Spleen (tissue), 11 donors: ENCODE measurements around the gene HSPB8. TPM values are rescaled to one million over a fixed set of nuclear protein-coding genes. Genes with fewer than 3 reads are reported as not detected.

Experiments used
- DNase-seq: peaks from one replicate; pipeline ENCODE4 v3.0.0-alpha.2; 2020
- H3K27ac ChIP-seq, 8 donors: fragments of 200-600 bp; sonication (generic) in 7 of 8; 1 replicate in 4 of 8; 2 replicates in 4 of 8; pipeline versions ENCODE4 v1.5.0 to v1.8.0; 2016 to 2021; ENCODE audit warnings: inconsistent platforms in 4 of 8, mild to moderate bottlenecking in 4 of 8, moderate library complexity in 1 of 8
- H3K27me3 ChIP-seq, 7 donors: fragments of 200-600 bp; sonication (generic) in 6 of 7; replicated peaks in 1 of 7; 1 replicate in 4 of 7; 2 replicates in 3 of 7; pipeline versions ENCODE4 v1.5.0 to v1.8.0; 2016 to 2021; ENCODE audit warnings: inconsistent platforms in 3 of 7, mild to moderate bottlenecking in 1 of 7
- H3K36me3 ChIP-seq, 6 donors: fragments of 200-600 bp; sonication (generic) in 5 of 6; 1 replicate in 4 of 6; 2 replicates in 2 of 6; pipeline versions ENCODE4 v1.5.0 to v1.8.0; 2016 to 2021; ENCODE audit warnings: inconsistent platforms in 2 of 6
- H3K4me1 ChIP-seq, 6 donors: fragments of 200-600 bp; sonication (generic) in 5 of 6; 1 replicate in 3 of 6; 2 replicates in 3 of 6; pipeline versions ENCODE4 v1.5.0 to v1.8.0; 2016 to 2021; ENCODE audit warnings: inconsistent platforms in 3 of 6
- H3K4me3 ChIP-seq, 8 donors: fragments of 200-600 bp; sonication (generic) in 7 of 8; 1 replicate in 4 of 8; 2 replicates in 4 of 8; pipeline versions ENCODE4 v1.5.0 to v1.8.0; 2016 to 2021; ENCODE audit warnings: inconsistent platforms in 4 of 8, mild to moderate bottlenecking in 4 of 8, moderate library complexity in 2 of 8
- H3K9me3 ChIP-seq, 8 donors: fragments of 200-600 bp; sonication (generic) in 7 of 8; 1 replicate in 4 of 8; 2 replicates in 4 of 8; pipeline versions ENCODE4 v1.5.0 to v1.8.0; 2016 to 2021; ENCODE audit warnings: inconsistent platforms in 4 of 8
- POLR2A ChIP-seq, 3 donors: fragments of 450-650 bp; IDR thresholded peaks; one replicate each; pipeline ENCODE4 v1.5.1; 2017; ENCODE audit warnings: antibody characterized with exemption in 3 of 3, mild to moderate bottlenecking in 1 of 3
- POLR2AphosphoS5 ChIP-seq, 3 donors: sonication (generic); formaldehyde crosslinking; IDR thresholded peaks; one replicate each; pipeline ENCODE4 v1.5.1; 2017; ENCODE audit warnings: antibody characterized with exemption in 3 of 3
- WGBS, 5 donors: extraction: QIAGEN DNeasy Blood & Tissue Kit in 3 of 5; methylation state at CpG; one replicate each; pipeline versions ENCODE4 v1.1.5 to v1.1.7; 2013 to 2018; 5-methylcytosine and 5-hydroxymethylcytosine counted together
- intact Hi-C: fragments of 100-400 bp; cut with DNase I; formaldehyde crosslinking; loops from one replicate; pipeline ENCODE4 v1.15.0; 2023; ENCODE audit warnings: low total_unique reads
- polyA plus RNA-seq, 3 donors: library from polyadenylated mRNA; stranded (reverse); fragments of 200-250 nt; gene quantifications; one replicate each; pipeline ENCODE4 v1.2.1, GENCODE V29; 2013
- total RNA-seq, 7 donors: library from RNA; depleted of rRNA in 3 of 7; stranded (reverse); fragments of >200 nt in 3 of 7; fragmentation: NEBNext Ultra II Directional in 4 of 7; extraction: Animal tissue kit (Norgen Biotek cat#: 25700) in 4 of 7; gene quantifications; one replicate each; pipeline versions ENCODE4 v1.1.0 to v1.2.1, GENCODE V29; 2016 to 2021
- TF ChIP-seq, protein P1 (sequence below), 11 experiments: fragments of 200-600 bp in 7 of 11; fragments of 450-650 bp in 4 of 11; sonication (generic) in 4 of 11; IDR thresholded peaks in 8 of 11; conservative IDR thresholded peaks in 3 of 11; 1 replicate in 7 of 11; 2 replicates in 4 of 11; pipeline versions ENCODE4 v1.4.0 to v1.8.0; 2016 to 2021; ENCODE audit warnings: antibody characterized with exemption in 11 of 11, inconsistent platforms in 4 of 11, mild to moderate bottlenecking in 1 of 11
- donor health status: healthy with polysubstance abuse.
- donor health status: DM: no; HTN: no; CAD: no; lungs with moderate emphysema.
- donor health status: DM: no; HTN: no; CAD: no.
- donor health status: Bipolar disorder and iron deficiency.
- donor health status: healthy.
- donor health status: DM: no; HTN: no; CAD: no.
- donor health status: DM: yes; HTN: yes; CAD: no.

Gene HSPB8
- total and polyA plus RNA-seq, 10 donors, result 14.1 to 109 (median 50.0) TPM

DNA sequence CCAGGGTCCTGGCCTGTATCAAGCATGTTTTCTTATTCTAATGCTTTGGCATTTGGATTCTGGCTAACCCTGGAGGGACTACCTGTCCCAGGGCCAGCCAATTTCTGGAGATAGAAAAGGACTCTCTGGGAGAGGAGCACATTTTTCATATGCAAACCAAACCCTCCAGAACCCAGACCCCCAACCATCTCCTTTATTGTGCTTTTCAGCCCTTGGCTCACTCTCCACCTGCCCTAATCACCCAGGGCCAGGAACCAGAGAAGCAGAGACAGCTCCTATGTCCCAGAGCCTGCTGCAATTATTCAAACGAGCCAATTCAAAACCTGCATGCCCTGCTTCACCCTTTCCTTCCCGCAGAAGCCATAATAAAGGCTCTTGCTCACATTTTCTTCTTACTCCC, 23.8 kb downstream of the HSPB8 start:
- Histone ChIP-seq H3K27me3 (no peaks in the 10 kb centered on the region), H3K36me3 (no peaks in the 10 kb centered on the region), H3K27ac (no peak overlapping the region), H3K4me1 (no peaks in the 10 kb centered on the region), H3K4me3 (no peak overlapping the region), H3K9me3 (no peaks in the 10 kb centered on the region)
- no peak for DNase-seq
- 41 to 56% (median 45%) methylated on average over 2 of the region's 2 CpGs for WGBS, 5 donors
- TF ChIP-seq POLR2AphosphoS5 (IDR thresholded peaks at IDR 0.05) (no peak), POLR2A (IDR thresholded peaks at IDR 0.05) (no peak)
- TF ChIP-seq, protein P1, sequence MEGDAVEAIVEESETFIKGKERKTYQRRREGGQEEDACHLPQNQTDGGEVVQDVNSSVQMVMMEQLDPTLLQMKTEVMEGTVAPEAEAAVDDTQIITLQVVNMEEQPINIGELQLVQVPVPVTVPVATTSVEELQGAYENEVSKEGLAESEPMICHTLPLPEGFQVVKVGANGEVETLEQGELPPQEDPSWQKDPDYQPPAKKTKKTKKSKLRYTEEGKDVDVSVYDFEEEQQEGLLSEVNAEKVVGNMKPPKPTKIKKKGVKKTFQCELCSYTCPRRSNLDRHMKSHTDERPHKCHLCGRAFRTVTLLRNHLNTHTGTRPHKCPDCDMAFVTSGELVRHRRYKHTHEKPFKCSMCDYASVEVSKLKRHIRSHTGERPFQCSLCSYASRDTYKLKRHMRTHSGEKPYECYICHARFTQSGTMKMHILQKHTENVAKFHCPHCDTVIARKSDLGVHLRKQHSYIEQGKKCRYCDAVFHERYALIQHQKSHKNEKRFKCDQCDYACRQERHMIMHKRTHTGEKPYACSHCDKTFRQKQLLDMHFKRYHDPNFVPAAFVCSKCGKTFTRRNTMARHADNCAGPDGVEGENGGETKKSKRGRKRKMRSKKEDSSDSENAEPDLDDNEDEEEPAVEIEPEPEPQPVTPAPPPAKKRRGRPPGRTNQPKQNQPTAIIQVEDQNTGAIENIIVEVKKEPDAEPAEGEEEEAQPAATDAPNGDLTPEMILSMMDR (IDR thresholded peaks at IDR 0.05 in 8 of 11, conservative IDR thresholded peaks at IDR 0.05 in 3 of 11), result no peak
- intact Hi-C loops, result no loop called here

DNA sequence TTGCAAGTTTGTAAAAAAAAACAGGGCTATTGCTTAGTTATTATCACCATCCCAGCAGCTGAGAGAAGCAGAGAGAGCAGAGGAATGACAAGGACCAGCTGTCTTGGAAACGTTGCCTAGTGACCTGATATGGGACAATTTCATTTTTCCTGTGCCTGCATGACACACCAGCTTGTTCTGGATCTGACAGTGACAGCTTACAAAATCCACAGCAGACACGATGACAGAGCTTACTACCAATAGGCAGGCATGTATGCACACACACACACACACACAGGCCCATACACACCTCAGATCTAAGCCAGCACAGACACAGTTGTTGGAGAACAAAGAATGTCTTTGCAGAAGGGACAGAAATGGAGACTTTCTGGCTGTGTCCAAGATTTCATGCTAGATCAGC, 25.4 kb downstream of the HSPB8 start:
- H3K4me1 ChIP-seq, result no peaks in the 10 kb centered on the region
- intact Hi-C loops, result no loop called here
- DNase-seq, result no peak
- 37 to 57% (median 45%) methylated on average over 2 of the region's 2 CpGs for WGBS, 5 donors
- H3K4me3 ChIP-seq, result no peak overlapping the region
- H3K36me3 ChIP-seq, result no peaks in the 10 kb centered on the region
- H3K27me3 ChIP-seq, result no peaks in the 10 kb centered on the region
- H3K27ac ChIP-seq, result no peak overlapping the region
- TF ChIP-seq POLR2A (IDR thresholded peaks at IDR 0.05), result no peak
- TF ChIP-seq, protein P1 (IDR thresholded peaks at IDR 0.05 in 8 of 11, conservative IDR thresholded peaks at IDR 0.05 in 3 of 11), result no peak
- no peak for TF ChIP-seq POLR2AphosphoS5 (IDR thresholded peaks at IDR 0.05)
- no peaks in the 10 kb centered on the region for H3K9me3 ChIP-seq

DNA sequence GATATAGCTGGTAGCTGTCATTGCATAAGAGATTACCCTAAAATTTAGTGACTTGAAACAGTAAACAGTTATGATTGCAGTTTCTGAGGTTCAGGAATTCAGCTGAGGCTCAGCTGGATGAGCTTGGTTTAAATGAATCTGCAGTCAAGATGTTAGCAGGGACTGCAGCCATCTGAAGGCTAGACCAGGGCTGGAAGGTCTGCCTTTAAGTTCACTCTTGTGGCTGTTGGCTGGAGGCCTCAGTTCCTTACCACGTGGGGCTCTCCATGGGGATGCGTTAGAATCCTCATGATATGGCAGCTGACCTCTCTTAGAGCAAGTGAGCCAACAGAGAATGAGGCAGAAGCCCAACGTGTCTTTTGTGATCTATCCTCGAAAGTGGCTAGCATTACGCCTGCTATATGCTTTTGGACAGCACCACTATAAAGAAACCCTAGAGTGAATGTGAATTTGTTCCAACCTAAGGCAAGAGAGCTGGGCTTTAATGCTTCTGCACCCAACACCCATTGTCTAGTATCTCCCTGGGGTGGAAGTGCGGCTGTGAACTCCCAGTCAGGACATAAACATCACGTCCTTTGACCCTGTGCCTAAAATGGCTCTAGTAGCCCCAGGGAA, 26.0 kb downstream of the HSPB8 start:
- H3K4me3 ChIP-seq, result no peak overlapping the region
- no peaks in the 10 kb centered on the region for H3K27me3 ChIP-seq
- H3K27ac ChIP-seq, result no peak overlapping the region
- TF ChIP-seq, protein P1 (IDR thresholded peaks at IDR 0.05 in 8 of 11, conservative IDR thresholded peaks at IDR 0.05 in 3 of 11), result no peak
- TF ChIP-seq POLR2A (IDR thresholded peaks at IDR 0.05) (no peak), POLR2AphosphoS5 (IDR thresholded peaks at IDR 0.05) (no peak)
- H3K4me1 ChIP-seq, result no peaks in the 10 kb centered on the region
- DNase-seq, result no peak
- H3K36me3 ChIP-seq, result no peaks in the 10 kb centered on the region
- H3K9me3 ChIP-seq, result no peaks in the 10 kb centered on the region
- WGBS, 5 donors, result 79 to 81% (median 79%) methylated on average over 7 of the region's 7 CpGs
- intact Hi-C loops, result no loop called here

DNA sequence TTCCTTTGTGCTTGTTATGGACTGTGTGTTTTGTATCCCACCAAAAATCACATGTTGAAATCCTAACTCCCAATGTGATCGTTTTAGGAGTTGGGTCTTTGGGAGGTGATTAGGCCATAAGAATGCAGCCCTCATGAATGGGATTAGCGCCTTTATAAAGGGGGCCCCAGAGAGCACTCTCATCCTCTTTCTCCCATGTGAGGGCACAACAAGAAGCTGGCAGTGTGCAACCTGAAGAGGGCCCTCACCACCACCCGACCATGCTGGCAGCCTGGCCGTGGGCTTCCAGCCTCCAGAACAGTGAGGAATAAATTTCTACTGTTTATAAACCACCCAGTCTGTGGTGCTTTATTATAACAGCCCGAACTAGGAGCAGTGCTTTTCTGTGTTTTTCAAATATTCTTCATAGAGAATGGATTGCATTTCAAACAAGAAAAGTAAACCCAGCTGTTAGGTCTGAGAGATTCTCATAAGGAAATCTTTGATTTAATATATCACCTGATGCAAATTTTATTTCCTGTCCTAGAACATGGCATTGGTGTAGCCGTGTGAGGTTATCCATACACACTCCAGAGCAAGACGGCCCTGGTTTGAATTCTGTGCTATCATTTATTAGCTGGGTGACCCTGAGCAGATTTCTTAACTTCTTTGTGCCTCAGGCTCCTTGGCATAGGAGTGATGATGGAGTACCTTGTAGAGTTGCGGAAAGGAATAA, 27.8 kb downstream of the HSPB8 start:
- Histone ChIP-seq H3K9me3 (no peaks in the 10 kb centered on the region), H3K27me3 (no peaks in the 10 kb centered on the region), H3K27ac (no peak overlapping the region), H3K4me3 (no peak overlapping the region), H3K4me1 (no peaks in the 10 kb centered on the region), H3K36me3 (no peaks in the 10 kb centered on the region)
- WGBS, 5 donors, result 67 to 85% (median 77%) methylated on average over 8 of the region's 8 CpGs
- no peak for DNase-seq
- intact Hi-C loops, result no loop called here
- TF ChIP-seq POLR2A (IDR thresholded peaks at IDR 0.05) (no peak), POLR2AphosphoS5 (IDR thresholded peaks at IDR 0.05) (no peak)
- TF ChIP-seq, protein P1 (IDR thresholded peaks at IDR 0.05 in 8 of 11, conservative IDR thresholded peaks at IDR 0.05 in 3 of 11), result no peak
